ENCODE measurements around the gene PTPRJ. TPM values are rescaled to one million over a fixed set of nuclear protein-coding genes. Genes with fewer than 3 reads are reported as not detected.

The PTPRJ gene
- total and polyA plus RNA-seq, 9 of the 15 experiments (the other 6 are each of a cell fraction or from before 2014, with no cell fraction given): 0.56 to 10.7 (median 4.8) TPM

DNA sequence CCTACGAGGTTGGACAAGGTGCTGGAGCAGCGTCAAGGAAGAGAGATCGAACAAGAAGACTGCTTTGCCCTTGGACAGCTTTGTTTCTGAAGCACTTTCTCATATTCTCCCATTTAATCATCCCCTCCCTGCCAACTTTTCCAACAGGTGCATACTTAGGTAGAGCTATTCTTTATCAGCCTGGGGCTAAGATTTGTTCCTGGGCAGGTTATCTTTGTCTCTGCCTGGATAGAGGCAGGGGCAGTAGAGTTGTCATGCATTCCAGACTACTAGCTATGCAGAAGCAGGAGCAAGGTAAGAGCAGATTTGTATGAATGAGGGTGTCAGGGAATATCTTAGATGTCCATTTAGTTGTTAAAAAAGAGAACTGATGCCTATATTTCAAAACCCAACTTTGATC is 82.3 kb downstream of the PTPRJ start:
- H3K36me3 ChIP-seq (ENCODE audit: control insufficient read depth, insufficient read depth, low read length): no peaks in the 10 kb centered on the region
- no peaks in the 10 kb centered on the region for H3K9me3 ChIP-seq (replicated peaks; ENCODE audit: control insufficient read depth, insufficient read depth, low read depth, low read length)
- no peaks in the 10 kb centered on the region for H4K20me1 ChIP-seq (replicated peaks; ENCODE audit: control insufficient read depth, insufficient read depth, low read length)
- H2AFZ ChIP-seq (ENCODE audit: low read depth, low read length): no peak overlapping the region
- in situ Hi-C loops (cut with MboI): no loop called here
- H3K27me3 ChIP-seq (ENCODE audit: control insufficient read depth in 2 of 2, insufficient read depth in 2 of 2, low read length in 2 of 2): no peaks in the 10 kb centered on the region
- WGBS (ENCODE audit: insufficient coverage, low coverage, missing lambda C conversion rate): 74% methylated on average over 3 of the region's 3 CpGs
- no peak for TF ChIP-seq ETV5 (CRISPR knock-in tag; IDR thresholded peaks at IDR 0.05; ENCODE audit: low read depth)
- TF ChIP-seq CHD1 (IDR thresholded peaks at IDR 0.05; ENCODE audit: low read length): no peak
- FAIRE-seq: no peak
- H3K79me2 ChIP-seq (ENCODE audit: control insufficient read depth, insufficient read depth, low read length): no peaks in the 10 kb centered on the region
- no peak overlapping the region for H3K4me3 ChIP-seq
- intact Hi-C loops (cut with micrococcal nuclease): no loop called here
- DNase-seq (ENCODE audit: extremely low read depth in 1 of 4, low spot score in 3 of 4): no peak
- no TSS peak for BruUV-seq (replicated peaks)
- no peak overlapping the region for H3K4me2 ChIP-seq (ENCODE audit: insufficient read depth, low read length)
- no peak overlapping the region for H3K9ac ChIP-seq (ENCODE audit: insufficient read depth in 1 of 2, low read depth in 2 of 2, low read length in 2 of 2)
- POLR2A ChIA-PET: interaction anchor here (0.6 to 1.2 kb wide), 4 partner anchors 11 to 77 kb away, joined by 3 to 4 read pairs (median 3); no protein-coding TSS in a partner anchor
- CTCF ChIA-PET (ENCODE audit: low intra/inter-chr PET ratio): no interaction called here
- peaks cover 34 to 35% of the 10 kb centered on the region in 2 experiments for H3K4me1 ChIP-seq (replicated peaks in 1 of 2; ENCODE audit: control insufficient read depth in 2 of 2, insufficient read depth in 2 of 2, low read length in 2 of 2)
- no peak overlapping the region for H3K27ac ChIP-seq (ENCODE audit: extremely low read depth, low read depth, low read length)
- H3K9me1 ChIP-seq (ENCODE audit: control insufficient read depth, insufficient read depth, low read length): no peaks in the 10 kb centered on the region
- ATAC-seq: no peak

DNA sequence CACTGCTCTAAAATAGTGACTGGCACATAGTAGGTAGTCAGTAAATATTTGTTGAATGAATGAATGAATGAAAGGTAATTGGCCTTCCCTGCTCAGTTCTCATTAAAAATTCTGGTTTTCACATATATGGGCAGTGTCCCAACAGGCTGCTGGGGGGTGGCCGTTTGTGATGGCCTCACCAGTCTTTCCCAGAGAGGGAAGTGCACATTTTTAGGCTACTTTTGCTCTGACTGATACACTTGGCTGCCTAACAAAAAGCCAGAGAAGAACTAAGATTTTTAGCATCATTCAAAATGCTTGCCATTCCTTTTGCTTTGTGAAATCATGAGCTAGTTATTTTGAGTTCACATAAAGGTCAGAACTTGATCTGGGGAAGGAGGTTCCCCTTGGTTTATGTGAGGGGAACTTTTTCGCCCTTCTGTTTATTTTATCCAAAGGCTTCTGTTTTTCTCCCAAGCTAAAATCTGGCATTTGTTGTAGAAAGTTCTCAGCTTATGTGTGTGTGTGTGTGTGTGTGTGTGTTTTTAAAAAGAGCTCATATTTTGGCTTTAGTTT is 83.1 kb downstream of the PTPRJ start:
- no peaks in the 10 kb centered on the region for H3K9me1 ChIP-seq (ENCODE audit: control insufficient read depth, insufficient read depth, low read length)
- peaks cover 29 to 34% of the 10 kb centered on the region in 2 experiments for H3K4me1 ChIP-seq (replicated peaks in 1 of 2; ENCODE audit: control insufficient read depth in 2 of 2, insufficient read depth in 2 of 2, low read length in 2 of 2)
- no TSS peak for BruUV-seq (replicated peaks)
- H3K27me3 ChIP-seq (ENCODE audit: control insufficient read depth in 2 of 2, insufficient read depth in 2 of 2, low read length in 2 of 2): no peaks in the 10 kb centered on the region
- no peak overlapping the region for H3K4me2 ChIP-seq (ENCODE audit: insufficient read depth, low read length)
- intact Hi-C loops (cut with micrococcal nuclease) (no loop called here), in situ Hi-C loops (cut with MboI) (no loop called here)
- H3K9me3 ChIP-seq (replicated peaks; ENCODE audit: control insufficient read depth, insufficient read depth, low read depth, low read length): no peaks in the 10 kb centered on the region
- H4K20me1 ChIP-seq (replicated peaks; ENCODE audit: control insufficient read depth, insufficient read depth, low read length): no peaks in the 10 kb centered on the region
- ATAC-seq (no peak), FAIRE-seq (no peak), DNase-seq (ENCODE audit: extremely low read depth in 1 of 4, low spot score in 3 of 4) (no peak)
- TF ChIP-seq ZNF785 (CRISPR knock-in tag; IDR thresholded peaks at IDR 0.05): no peak
- TF ChIP-seq CCNT2 (IDR thresholded peaks at IDR 0.05; ENCODE audit: borderline replicate concordance, extremely low read depth, insufficient read length, low read depth, low read length): no peak
- peak; percentile 67; the same call in 1 of the 2 replicates for TF ChIP-seq ZKSCAN1 (IDR thresholded peaks at IDR 0.05; ENCODE audit: low read depth, low read length)
- no peak for TF ChIP-seq DDX20 (tag; IDR thresholded peaks at IDR 0.05; ENCODE audit: low read depth)
- no peak for TF ChIP-seq HIVEP1 (CRISPR knock-in tag; IDR thresholded peaks at IDR 0.05)
- TF ChIP-seq, protein P1, sequence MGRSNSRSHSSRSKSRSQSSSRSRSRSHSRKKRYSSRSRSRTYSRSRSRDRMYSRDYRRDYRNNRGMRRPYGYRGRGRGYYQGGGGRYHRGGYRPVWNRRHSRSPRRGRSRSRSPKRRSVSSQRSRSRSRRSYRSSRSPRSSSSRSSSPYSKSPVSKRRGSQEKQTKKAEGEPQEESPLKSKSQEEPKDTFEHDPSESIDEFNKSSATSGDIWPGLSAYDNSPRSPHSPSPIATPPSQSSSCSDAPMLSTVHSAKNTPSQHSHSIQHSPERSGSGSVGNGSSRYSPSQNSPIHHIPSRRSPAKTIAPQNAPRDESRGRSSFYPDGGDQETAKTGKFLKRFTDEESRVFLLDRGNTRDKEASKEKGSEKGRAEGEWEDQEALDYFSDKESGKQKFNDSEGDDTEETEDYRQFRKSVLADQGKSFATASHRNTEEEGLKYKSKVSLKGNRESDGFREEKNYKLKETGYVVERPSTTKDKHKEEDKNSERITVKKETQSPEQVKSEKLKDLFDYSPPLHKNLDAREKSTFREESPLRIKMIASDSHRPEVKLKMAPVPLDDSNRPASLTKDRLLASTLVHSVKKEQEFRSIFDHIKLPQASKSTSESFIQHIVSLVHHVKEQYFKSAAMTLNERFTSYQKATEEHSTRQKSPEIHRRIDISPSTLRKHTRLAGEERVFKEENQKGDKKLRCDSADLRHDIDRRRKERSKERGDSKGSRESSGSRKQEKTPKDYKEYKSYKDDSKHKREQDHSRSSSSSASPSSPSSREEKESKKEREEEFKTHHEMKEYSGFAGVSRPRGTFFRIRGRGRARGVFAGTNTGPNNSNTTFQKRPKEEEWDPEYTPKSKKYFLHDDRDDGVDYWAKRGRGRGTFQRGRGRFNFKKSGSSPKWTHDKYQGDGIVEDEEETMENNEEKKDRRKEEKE (IDR thresholded peaks at IDR 0.05; ENCODE audit: borderline replicate concordance in 1 of 2, control insufficient read depth in 1 of 2, low read depth in 2 of 2, low read length in 1 of 2): no peak
- TF ChIP-seq ZNF24 (IDR thresholded peaks at IDR 0.05): peak; percentile 52
- TF ChIP-seq KDM1A (IDR thresholded peaks at IDR 0.05): 0 out of 4 replicates have a peak, but pooled peaks have one; percentile 11 to 12
- no peak for TF ChIP-seq ZNF707 (CRISPR knock-in tag; conservative IDR thresholded peaks at IDR 0.05)
- ChIA-PET POLR2A (interaction anchor here (0.6 to 1.9 kb wide), 7 partner anchors 10 to 157 kb away, joined by 3 to 8 read pairs (median 3); no protein-coding TSS in a partner anchor), CTCF (ENCODE audit: low intra/inter-chr PET ratio) (no interaction called here)
- WGBS (ENCODE audit: insufficient coverage, low coverage, missing lambda C conversion rate): 35% methylated on average over 2 of the region's 2 CpGs
- no peak overlapping the region for H3K4me3 ChIP-seq
- no peak overlapping the region for H3K9ac ChIP-seq (ENCODE audit: insufficient read depth in 1 of 2, low read depth in 2 of 2, low read length in 2 of 2)
- no peaks in the 10 kb centered on the region for H3K79me2 ChIP-seq (ENCODE audit: control insufficient read depth, insufficient read depth, low read length)
- no peaks in the 10 kb centered on the region for H3K36me3 ChIP-seq (ENCODE audit: control insufficient read depth, insufficient read depth, low read length)
- H2AFZ ChIP-seq (ENCODE audit: low read depth, low read length): no peak overlapping the region
- no peak overlapping the region for H3K27ac ChIP-seq (ENCODE audit: extremely low read depth, low read depth, low read length)

Measured in K562 (cell line).